Spleen (tissue), 11 donors: ENCODE data around the gene CEMP1. TPM values are rescaled to one million over a fixed set of nuclear protein-coding genes. Genes with fewer than 3 reads are reported as not detected.
A peak's percentile ranks its signal among the peaks of the same experiment; 100 is the strongest.

Experiments used
- DNase-seq: peaks from one replicate; pipeline ENCODE4 v3.0.0-alpha.2; 2020
- H3K27ac ChIP-seq, 8 donors: fragments of 200-600 bp; sonication (generic) in 7 of 8; 1 replicate in 4 of 8; 2 replicates in 4 of 8; pipeline versions ENCODE4 v1.5.0 to v1.8.0; 2016 to 2021; ENCODE audit warnings: inconsistent platforms in 4 of 8, mild to moderate bottlenecking in 4 of 8, moderate library complexity in 1 of 8
- H3K27me3 ChIP-seq, 7 donors: fragments of 200-600 bp; sonication (generic) in 6 of 7; replicated peaks in 1 of 7; 1 replicate in 4 of 7; 2 replicates in 3 of 7; pipeline versions ENCODE4 v1.5.0 to v1.8.0; 2016 to 2021; ENCODE audit warnings: inconsistent platforms in 3 of 7, mild to moderate bottlenecking in 1 of 7
- H3K36me3 ChIP-seq, 6 donors: fragments of 200-600 bp; sonication (generic) in 5 of 6; 1 replicate in 4 of 6; 2 replicates in 2 of 6; pipeline versions ENCODE4 v1.5.0 to v1.8.0; 2016 to 2021; ENCODE audit warnings: inconsistent platforms in 2 of 6
- H3K4me1 ChIP-seq, 6 donors: fragments of 200-600 bp; sonication (generic) in 5 of 6; 1 replicate in 3 of 6; 2 replicates in 3 of 6; pipeline versions ENCODE4 v1.5.0 to v1.8.0; 2016 to 2021; ENCODE audit warnings: inconsistent platforms in 3 of 6
- H3K4me3 ChIP-seq, 8 donors: fragments of 200-600 bp; sonication (generic) in 7 of 8; 1 replicate in 4 of 8; 2 replicates in 4 of 8; pipeline versions ENCODE4 v1.5.0 to v1.8.0; 2016 to 2021; ENCODE audit warnings: inconsistent platforms in 4 of 8, mild to moderate bottlenecking in 4 of 8, moderate library complexity in 2 of 8
- H3K9me3 ChIP-seq, 8 donors: fragments of 200-600 bp; sonication (generic) in 7 of 8; 1 replicate in 4 of 8; 2 replicates in 4 of 8; pipeline versions ENCODE4 v1.5.0 to v1.8.0; 2016 to 2021; ENCODE audit warnings: inconsistent platforms in 4 of 8
- CTCF ChIP-seq, 11 experiments: fragments of 200-600 bp in 7 of 11; fragments of 450-650 bp in 4 of 11; sonication (generic) in 4 of 11; IDR thresholded peaks in 8 of 11; conservative IDR thresholded peaks in 3 of 11; 1 replicate in 7 of 11; 2 replicates in 4 of 11; pipeline versions ENCODE4 v1.4.0 to v1.8.0; 2016 to 2021; ENCODE audit warnings: antibody characterized with exemption in 11 of 11, inconsistent platforms in 4 of 11, mild to moderate bottlenecking in 1 of 11
- POLR2A ChIP-seq, 3 donors: fragments of 450-650 bp; IDR thresholded peaks; one replicate each; pipeline ENCODE4 v1.5.1; 2017; ENCODE audit warnings: antibody characterized with exemption in 3 of 3, mild to moderate bottlenecking in 1 of 3
- POLR2AphosphoS5 ChIP-seq, 3 donors: sonication (generic); formaldehyde crosslinking; IDR thresholded peaks; one replicate each; pipeline ENCODE4 v1.5.1; 2017; ENCODE audit warnings: antibody characterized with exemption in 3 of 3
- WGBS, 5 donors: extraction: QIAGEN DNeasy Blood & Tissue Kit in 3 of 5; methylation state at CpG; one replicate each; pipeline versions ENCODE4 v1.1.5 to v1.1.7; 2013 to 2018; 5-methylcytosine and 5-hydroxymethylcytosine counted together
- intact Hi-C: fragments of 100-400 bp; cut with DNase I; formaldehyde crosslinking; loops from one replicate; pipeline ENCODE4 v1.15.0; 2023; ENCODE audit warnings: low total_unique reads
- polyA plus RNA-seq, 3 donors: library from polyadenylated mRNA; stranded (reverse); fragments of 200-250 nt; gene quantifications; one replicate each; pipeline ENCODE4 v1.2.1, GENCODE V29; 2013
- total RNA-seq, 7 donors: library from RNA; depleted of rRNA in 3 of 7; stranded (reverse); fragments of >200 nt in 3 of 7; fragmentation: NEBNext Ultra II Directional in 4 of 7; extraction: Animal tissue kit (Norgen Biotek cat#: 25700) in 4 of 7; gene quantifications; one replicate each; pipeline versions ENCODE4 v1.1.0 to v1.2.1, GENCODE V29; 2016 to 2021
- donor health status: healthy with polysubstance abuse.
- donor health status: DM: no; HTN: no; CAD: no; lungs with moderate emphysema.
- donor health status: DM: no; HTN: no; CAD: no.
- donor health status: Bipolar disorder and iron deficiency.
- donor health status: healthy.
- donor health status: DM: no; HTN: no; CAD: no.
- donor health status: DM: yes; HTN: yes; CAD: no.

CEMP1 gene
- total and polyA plus RNA-seq, 10 donors, result 0.37 to 1.5 (median 0.74) TPM; not detected in 5

- H3K27ac ChIP-seq, result no peak overlapping the region
- H3K4me1 ChIP-seq, result peaks cover 10 to 40% (median 21%) of the 10 kb centered on the region in 6 donors
- intact Hi-C loops, result loop anchor here (10.0 kb wide), 1 partner anchor 63 kb away; no protein-coding TSS in a partner anchor
- TF ChIP-seq POLR2AphosphoS5 (IDR thresholded peaks at IDR 0.05) (no peak), CTCF (IDR thresholded peaks at IDR 0.05 in 8 of 11, conservative IDR thresholded peaks at IDR 0.05 in 3 of 11) (no peak), POLR2A (IDR thresholded peaks at IDR 0.05) (no peak)
- WGBS, 5 donors, result 84 to 89% (median 88%) methylated on average over 18 to 26 of the region's 26 CpGs
- H3K36me3 ChIP-seq, result peaks cover 0 to 47% (median 17%) of the 10 kb centered on the region in 6 donors
- no peaks in the 10 kb centered on the region for H3K9me3 ChIP-seq
- no peak overlapping the region for H3K4me3 ChIP-seq
- no peaks in the 10 kb centered on the region for H3K27me3 ChIP-seq
- peak; percentile 60 for DNase-seq
These were observed 33.3 kb downstream of the CEMP1 start for GRCh38 chr16:2497695-2498484.

GRCh38 chr16:2497116-2497630 is 34.0 kb downstream of the CEMP1 start:
- H3K36me3 ChIP-seq, result peaks cover 0 to 47% (median 17%) of the 10 kb centered on the region in 6 donors
- intact Hi-C loops, result loop anchor here (10.0 kb wide), 1 partner anchor 62 kb away; no protein-coding TSS in a partner anchor
- H3K4me1 ChIP-seq, result peaks cover 10 to 33% (median 16%) of the 10 kb centered on the region in 6 donors
- peak overlapping the region in 1 of 8 donors; percentile 21 for H3K27ac ChIP-seq
- DNase-seq, result peak; percentile 72
- no peaks in the 10 kb centered on the region for H3K9me3 ChIP-seq
- H3K27me3 ChIP-seq, result no peaks in the 10 kb centered on the region
- WGBS, 5 donors, result 60 to 80% (median 74%) methylated on average over 12 to 21 of the region's 21 CpGs
- no peak for TF ChIP-seq CTCF (IDR thresholded peaks at IDR 0.05 in 8 of 11, conservative IDR thresholded peaks at IDR 0.05 in 3 of 11)
- TF ChIP-seq POLR2A (IDR thresholded peaks at IDR 0.05), result no peak
- peak in 2 of 3 donors; percentile 23 to 58 for TF ChIP-seq POLR2AphosphoS5 (IDR thresholded peaks at IDR 0.05)
- no peak overlapping the region for H3K4me3 ChIP-seq

GRCh38 chr16:2496223-2497115 is 34.7 kb downstream of the CEMP1 start:
- no peaks in the 10 kb centered on the region for H3K27me3 ChIP-seq
- WGBS, 5 donors, result 92 to 96% (median 95%) methylated on average over 35 to 62 of the region's 62 CpGs
- H3K9me3 ChIP-seq, result no peaks in the 10 kb centered on the region
- peak; percentile 69 for DNase-seq
- H3K27ac ChIP-seq, result no peak overlapping the region
- intact Hi-C loops, result loop anchor here (10.0 kb wide), 1 partner anchor 62 kb away; no protein-coding TSS in a partner anchor
- H3K36me3 ChIP-seq, result peaks cover 0 to 47% (median 17%) of the 10 kb centered on the region in 6 donors
- no peak overlapping the region for H3K4me3 ChIP-seq
- H3K4me1 ChIP-seq, result peaks cover 5 to 26% (median 10%) of the 10 kb centered on the region in 6 donors
- no peak for TF ChIP-seq CTCF (IDR thresholded peaks at IDR 0.05 in 8 of 11, conservative IDR thresholded peaks at IDR 0.05 in 3 of 11)
- TF ChIP-seq POLR2AphosphoS5 (IDR thresholded peaks at IDR 0.05), result no peak
- no peak for TF ChIP-seq POLR2A (IDR thresholded peaks at IDR 0.05)
